Fibroblast of the aortic adventitia (primary cell): ENCODE results near the gene XAB2. TPM values are rescaled to one million over a fixed set of nuclear protein-coding genes. Genes with fewer than 3 reads are reported as not detected.
A peak's percentile ranks its signal among the peaks of the same experiment; 100 is the strongest.

Source experiments
- DNase-seq: peaks from one replicate; pipeline ENCODE4 v3.0.0-alpha.2; 2010; ENCODE audit warnings: low read depth
- H3K4me3 ChIP-seq: 2 replicates; pipeline ENCODE4 v1.5.1; 2011; ENCODE audit warnings: low read depth, mild to moderate bottlenecking, control low read depth, low read length, moderate library complexity
- total RNA-seq: library from RNA; depleted of rRNA; stranded (reverse); fragments of >200 nt; gene quantifications from 2 replicates; pipeline ENCODE4 v1.2.3, GENCODE V29; 2012; ENCODE audit warnings: low replicate concordance
- TF ChIP-seq, protein P1 (sequence below): IDR thresholded peaks from 2 replicates; pipeline ENCODE4 v1.5.1; 2011; ENCODE audit warnings: mild to moderate bottlenecking, low read length, control low read depth, inconsistent platforms; ENCODE audit not compliant: insufficient read depth

The XAB2 gene
- total RNA-seq, 1 donor: 30.5 TPM

DNA sequence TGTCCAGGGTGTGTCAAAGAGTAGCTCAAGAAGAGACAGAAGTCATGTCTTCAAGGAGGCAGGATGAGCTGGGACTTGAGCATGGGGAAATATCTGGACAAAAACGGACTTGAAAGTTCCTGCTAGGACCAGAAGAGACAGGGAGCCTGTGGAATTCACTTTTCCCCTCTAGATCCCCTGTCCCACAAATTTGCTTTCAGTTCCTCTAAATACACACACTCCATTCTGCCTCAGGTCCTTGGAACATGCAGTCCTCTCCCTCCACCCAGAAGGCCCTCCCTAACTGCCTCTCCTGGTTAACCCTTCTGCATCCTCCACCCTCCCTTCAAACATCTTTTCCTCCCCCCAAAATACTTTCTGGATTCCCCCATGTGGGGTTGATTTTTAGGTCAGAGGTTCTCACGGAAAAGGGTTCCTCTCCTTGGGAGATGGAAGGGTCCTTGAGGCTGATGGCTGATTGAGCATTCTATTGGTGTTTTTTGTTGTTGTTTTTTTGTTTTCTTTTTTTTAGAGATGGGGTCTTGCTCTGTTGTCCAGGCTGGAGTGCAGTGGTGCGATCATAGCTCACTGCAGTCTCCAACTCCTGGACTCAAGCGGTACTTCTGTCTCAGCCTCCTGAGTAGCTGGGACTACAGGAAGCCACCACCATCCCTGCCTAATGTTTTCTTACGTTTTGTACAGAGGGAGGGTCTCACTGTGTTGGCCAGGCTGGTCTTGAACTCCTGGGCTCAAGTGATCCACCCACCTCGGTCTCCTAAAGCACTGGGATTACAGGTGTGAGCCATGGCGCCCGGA is 32.6 kb upstream of the XAB2 start:
- TF ChIP-seq, protein P1, sequence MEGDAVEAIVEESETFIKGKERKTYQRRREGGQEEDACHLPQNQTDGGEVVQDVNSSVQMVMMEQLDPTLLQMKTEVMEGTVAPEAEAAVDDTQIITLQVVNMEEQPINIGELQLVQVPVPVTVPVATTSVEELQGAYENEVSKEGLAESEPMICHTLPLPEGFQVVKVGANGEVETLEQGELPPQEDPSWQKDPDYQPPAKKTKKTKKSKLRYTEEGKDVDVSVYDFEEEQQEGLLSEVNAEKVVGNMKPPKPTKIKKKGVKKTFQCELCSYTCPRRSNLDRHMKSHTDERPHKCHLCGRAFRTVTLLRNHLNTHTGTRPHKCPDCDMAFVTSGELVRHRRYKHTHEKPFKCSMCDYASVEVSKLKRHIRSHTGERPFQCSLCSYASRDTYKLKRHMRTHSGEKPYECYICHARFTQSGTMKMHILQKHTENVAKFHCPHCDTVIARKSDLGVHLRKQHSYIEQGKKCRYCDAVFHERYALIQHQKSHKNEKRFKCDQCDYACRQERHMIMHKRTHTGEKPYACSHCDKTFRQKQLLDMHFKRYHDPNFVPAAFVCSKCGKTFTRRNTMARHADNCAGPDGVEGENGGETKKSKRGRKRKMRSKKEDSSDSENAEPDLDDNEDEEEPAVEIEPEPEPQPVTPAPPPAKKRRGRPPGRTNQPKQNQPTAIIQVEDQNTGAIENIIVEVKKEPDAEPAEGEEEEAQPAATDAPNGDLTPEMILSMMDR: no peak
- no peak for DNase-seq
- H3K4me3 ChIP-seq: no peak overlapping the region

DNA sequence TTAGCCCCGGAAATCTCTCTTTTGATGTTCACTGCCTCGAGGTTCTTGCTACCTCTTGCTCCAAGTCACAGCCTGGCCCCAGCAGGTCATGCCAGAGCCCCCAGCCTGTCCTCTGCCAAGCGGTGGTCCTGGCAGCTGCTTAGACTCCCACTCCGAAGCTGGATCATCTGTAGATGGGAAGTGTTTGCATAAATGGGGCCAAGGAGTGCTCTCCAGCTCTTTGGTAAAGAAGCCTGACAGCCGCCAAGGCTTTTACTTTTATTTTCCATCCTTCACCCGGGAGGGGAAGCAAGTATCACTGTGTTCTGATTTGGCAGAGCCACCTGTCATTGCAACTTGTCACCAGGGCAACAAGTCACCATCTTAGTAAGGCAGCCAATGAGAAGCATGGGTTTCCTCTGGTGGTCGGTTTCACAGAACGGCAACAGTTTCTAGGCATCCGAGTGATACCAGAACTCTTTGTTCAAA is 28.9 kb upstream of the XAB2 start:
- no peak overlapping the region for H3K4me3 ChIP-seq
- no peak for DNase-seq
- TF ChIP-seq, protein P1: no peak

DNA sequence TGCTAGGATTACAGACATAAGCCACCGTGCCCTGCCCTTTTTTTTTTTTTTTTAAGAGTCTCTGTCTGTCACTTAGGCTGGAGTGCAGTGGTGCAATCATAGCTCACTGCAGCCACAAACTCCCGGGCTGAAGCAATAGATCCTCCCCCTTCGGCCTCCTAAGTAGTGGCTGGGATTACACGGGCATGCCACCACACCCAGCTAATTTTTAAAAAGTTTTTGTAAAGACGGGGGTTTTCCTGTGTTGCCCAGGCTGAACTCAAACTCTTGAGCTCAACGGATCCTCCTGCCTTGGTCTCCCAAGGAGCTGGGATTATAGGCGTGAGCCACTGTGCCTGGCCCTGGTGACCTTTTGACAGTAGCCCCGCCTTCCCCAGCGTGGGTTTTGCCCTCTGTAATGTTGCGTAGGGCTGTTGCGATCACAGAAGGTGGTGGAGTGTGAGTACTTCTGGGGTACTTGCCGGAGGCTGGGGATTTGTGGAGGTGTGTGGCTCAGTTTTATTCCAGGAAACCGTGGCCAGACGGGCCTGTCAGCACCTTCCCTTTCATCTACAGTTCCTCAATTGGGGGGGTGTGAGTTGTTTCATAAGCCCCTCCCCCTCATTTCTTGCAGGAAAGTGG is 27.9 kb upstream of the XAB2 start:
- TF ChIP-seq, protein P1: no peak
- no peak for DNase-seq
- H3K4me3 ChIP-seq: no peak overlapping the region

DNA sequence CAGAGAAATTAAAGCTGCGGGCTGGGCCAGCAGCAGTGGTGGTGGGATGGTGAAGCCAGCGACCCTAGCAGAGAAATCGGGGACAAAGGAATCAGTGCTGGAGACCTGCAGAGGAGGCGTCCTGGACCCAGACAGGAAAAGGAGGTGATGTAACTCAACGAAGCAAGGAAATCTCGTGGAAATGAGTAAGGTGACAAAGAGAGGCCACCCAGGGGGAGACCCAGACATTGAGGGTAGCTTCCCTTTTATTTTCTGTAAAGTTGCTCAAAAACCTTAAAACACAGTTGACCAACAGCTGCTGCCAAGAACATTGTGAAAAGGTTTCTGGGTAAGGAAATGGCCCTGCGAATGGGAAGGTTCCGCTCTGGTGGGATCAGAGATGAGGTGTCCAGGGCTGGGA is 26.2 kb upstream of the XAB2 start:
- TF ChIP-seq, protein P1: no peak
- no peak overlapping the region for H3K4me3 ChIP-seq
- no peak for DNase-seq

GRCh38 chr19:7654401-7654800 is 25.1 kb upstream of the XAB2 start:
- TF ChIP-seq, protein P1: no peak
- H3K4me3 ChIP-seq: no peak overlapping the region
- peak; percentile 19 for DNase-seq

- TF ChIP-seq, protein P1: peak; percentile 98
- peak overlapping the region; percentile 50 for H3K4me3 ChIP-seq
- DNase-seq: peak; percentile 70
Measured at GRCh38 chr19:7652061-7652641, 22.8 kb upstream of the XAB2 start.
